B cell (primary cell): ENCODE data around the gene PRKN. TPM values are rescaled to one million over a fixed set of nuclear protein-coding genes. Genes with fewer than 3 reads are reported as not detected.

Experiments used
- ATAC-seq: fragments of 200-7000 bp; cut with Tn5 transposase; one replicate; pipeline ENCODE4 v1.10.0; 2021; ENCODE audit warnings: low read depth, mild to moderate bottlenecking, moderate number of reproducible peaks, moderate library complexity
- CTCF ChIA-PET: fragments of 350-600 bp; sonication (Branson Sonifier 250); formaldehyde crosslinking; loops from one replicate; lab custom pipeline; 2021; ENCODE audit warnings: antibody characterized with exemption, inconsistent platforms; lab: Charles Lee
- POLR2A ChIA-PET: fragments of 350-600 bp; sonication (Branson Sonifier 250); formaldehyde crosslinking; loops from one replicate; lab custom pipeline; 2021; ENCODE audit warnings: antibody characterized with exemption; lab: Charles Lee
- DNase-seq: peaks from one replicate; pipeline ENCODE4 v3.0.0; 2013
- H2AFZ ChIP-seq: 2 replicates; pipeline ENCODE4 v1.6.1; 2012; ENCODE audit warnings: mild to moderate bottlenecking, low read depth, low read length; ENCODE audit not compliant: insufficient read depth, poor library complexity, severe bottlenecking
- H3K27ac ChIP-seq, 2 donors: 1 replicate in 1 of 2; 2 replicates in 1 of 2; pipeline ENCODE4 v1.5.1; 2012 to 2013; ENCODE audit warnings: low read length in 2 of 2, mild to moderate bottlenecking in 2 of 2, moderate library complexity in 1 of 2
- H3K27me3 ChIP-seq, 4 experiments: fragments of 200-600 bp in 1 of 4; sonication (generic) in 1 of 4; replicated peaks in 1 of 4; 1 replicate in 2 of 4; 2 replicates in 2 of 4; pipeline versions ENCODE4 v1.6.1 to v1.7.0; 2013 to 2016; ENCODE audit warnings: low read length in 3 of 4, mild to moderate bottlenecking in 2 of 4, mixed read lengths in 1 of 4, moderate library complexity in 1 of 4; ENCODE audit not compliant: insufficient read depth in 4 of 4, control insufficient read depth in 3 of 4; ENCODE audit errors: control extremely low read depth in 1 of 4
- H3K36me3 ChIP-seq, 2 experiments: replicated peaks in 1 of 2; 1 replicate in 1 of 2; 2 replicates in 1 of 2; pipeline versions ENCODE4 v1.6.1 to v1.7.1; 2013; ENCODE audit warnings: low read length in 1 of 2; ENCODE audit not compliant: insufficient read depth in 2 of 2, control insufficient read depth in 1 of 2; ENCODE audit errors: control extremely low read depth in 1 of 2, extremely low read depth in 1 of 2
- H3K4me1 ChIP-seq, 2 donors: fragments of 200-600 bp in 1 of 2; sonication (generic) in 1 of 2; 1 replicate in 1 of 2; 2 replicates in 1 of 2; pipeline versions ENCODE4 v1.5.1 to v1.6.1; 2013 to 2017; ENCODE audit warnings: low read length in 2 of 2; ENCODE audit not compliant: control insufficient read depth in 2 of 2, insufficient read depth in 2 of 2
- H3K4me2 ChIP-seq: replicated peaks from 2 replicates; pipeline ENCODE3; 2012; ENCODE audit warnings: mild to moderate bottlenecking, low read depth, low read length; ENCODE audit not compliant: poor library complexity, severe bottlenecking
- H3K4me3 ChIP-seq, 5 experiments: fragments of 200-600 bp in 1 of 5; sonication (generic) in 1 of 5; 1 replicate in 3 of 5; 2 replicates in 2 of 5; pipeline versions ENCODE4 v1.5.1 to v1.7.0; 2011 to 2016; ENCODE audit warnings: low read length in 4 of 5, mild to moderate bottlenecking in 4 of 5, low read depth in 2 of 5, control low read depth in 1 of 5, moderate library complexity in 1 of 5; ENCODE audit not compliant: insufficient read depth in 1 of 5; ENCODE audit errors: control extremely low read depth in 1 of 5, extremely low read depth in 1 of 5
- H3K79me2 ChIP-seq: fragments of 200-600 bp; sonication (generic); one replicate; pipeline ENCODE4 v1.6.0; 2016; ENCODE audit warnings: low read length; ENCODE audit not compliant: control insufficient read depth, insufficient read depth
- H3K9ac ChIP-seq: fragments of 200-600 bp; sonication (generic); 2 replicates; pipeline ENCODE4 v1.6.1; 2017; ENCODE audit warnings: mild to moderate bottlenecking, low read length, moderate library complexity
- H3K9me3 ChIP-seq, 3 donors: one replicate each; pipeline versions ENCODE4 v1.6.1 to v1.7.1; 2013; ENCODE audit warnings: low read length in 2 of 3; ENCODE audit not compliant: control insufficient read depth in 2 of 3, insufficient read depth in 1 of 3; ENCODE audit errors: control extremely low read depth in 1 of 3
- H4K20me1 ChIP-seq: 2 replicates; pipeline ENCODE4 v1.6.0; 2012; ENCODE audit warnings: mild to moderate bottlenecking, low read length; ENCODE audit not compliant: insufficient read depth, control insufficient read depth, poor library complexity, severe bottlenecking
- H3K27ac Mint-ChIP-seq: one replicate; pipeline ENCODE4 v1.8.0; 2021; ENCODE audit warnings: mixed read lengths
- H3K27me3 Mint-ChIP-seq: one replicate; pipeline ENCODE4 v1.8.0; 2021; ENCODE audit warnings: mixed read lengths
- H3K4me1 Mint-ChIP-seq: one replicate; pipeline ENCODE4 v1.8.0; 2021; ENCODE audit warnings: mixed read lengths
- H3K4me3 Mint-ChIP-seq: one replicate; pipeline ENCODE4 v1.8.0; 2021; ENCODE audit warnings: mixed read lengths
- H3K9me3 Mint-ChIP-seq: one replicate; pipeline ENCODE4 v1.8.0; 2022; ENCODE audit warnings: mixed read lengths; ENCODE audit not compliant: insufficient read depth
- CTCF ChIP-seq: fragments of 200-600 bp; IDR thresholded peaks from one replicate; pipeline ENCODE4 v1.8.0; 2022; ENCODE audit warnings: antibody characterized with exemption, mild to moderate bottlenecking
- EZH2 ChIP-seq: IDR thresholded peaks from 2 replicates; pipeline ENCODE4 v1.6.1; 2012; ENCODE audit warnings: borderline replicate concordance, low read depth, mild to moderate bottlenecking, moderate library complexity, low read length; ENCODE audit not compliant: insufficient read depth, poor library complexity, severe bottlenecking
- WGBS: methylation state at CpG from one replicate; pipeline ENCODE4 v1.1.5; 2013; ENCODE audit warnings: missing lambda C conversion rate; ENCODE audit not compliant: insufficient coverage; 5-methylcytosine and 5-hydroxymethylcytosine counted together
- intact Hi-C: fragments of 100-400 bp; cut with micrococcal nuclease; formaldehyde crosslinking; loops from one replicate; pipeline ENCODE4 v1.10.0; 2022
- polyA plus RNA-seq: library from polyadenylated mRNA; depleted of rRNA; stranded (reverse); fragments of >200 nt; gene quantifications from 2 replicates; pipeline ENCODE4 v1.2.3, GENCODE V29; 2012
- total RNA-seq, 2 donors: library from RNA; stranded (reverse); fragments of 120-200 nt in 1 of 2; gene quantifications; 1 replicate in 1 of 2; 2 replicates in 1 of 2; pipeline versions ENCODE4 v1.2.3 to v1.2.4, GENCODE V29; 2013 to 2022

The PRKN gene
- total and polyA plus RNA-seq, 2 donors (not counting 1 experiment from before 2014, with no cell fraction given): 1.6 to 6.2 TPM

GRCh38 chr6:161658211-161658610, 1069.4 kb downstream of the PRKN start:
- WGBS: no CpG with 5 or more reads among the region's 4 CpGs
- no peaks in the 10 kb centered on the region for H3K4me1 Mint-ChIP-seq
- no peak overlapping the region for H3K4me3 ChIP-seq
- H3K27me3 ChIP-seq: no peaks in the 10 kb centered on the region
- POLR2A ChIA-PET: no interaction called here
- no peak for ATAC-seq
- no peak overlapping the region for H2AFZ ChIP-seq
- no peak for TF ChIP-seq EZH2
- TF ChIP-seq CTCF: no peak
- no peaks in the 10 kb centered on the region for H3K4me1 ChIP-seq
- no peaks in the 10 kb centered on the region for H3K9me3 Mint-ChIP-seq
- H3K27ac ChIP-seq: no peak overlapping the region
- CTCF ChIA-PET: no interaction called here
- intact Hi-C loops: no loop called here
- no peaks in the 10 kb centered on the region for H3K27me3 Mint-ChIP-seq
- no peak for DNase-seq
- no peaks in the 10 kb centered on the region for H3K36me3 ChIP-seq
- no peaks in the 10 kb centered on the region for H4K20me1 ChIP-seq
- no peak overlapping the region for H3K4me3 Mint-ChIP-seq
- H3K79me2 ChIP-seq: no peaks in the 10 kb centered on the region
- no peak overlapping the region for H3K4me2 ChIP-seq
- no peak overlapping the region for H3K27ac Mint-ChIP-seq
- no peak overlapping the region for H3K9ac ChIP-seq
- H3K9me3 ChIP-seq: peaks cover 0 to 30% (median 0%) of the 10 kb centered on the region in 3 donors

- no peaks in the 10 kb centered on the region for H3K27me3 ChIP-seq
- no peaks in the 10 kb centered on the region for H3K79me2 ChIP-seq
- no peaks in the 10 kb centered on the region for H3K4me1 ChIP-seq
- Mint-ChIP-seq H3K9me3 (peaks cover 3% of the 10 kb centered on the region), H3K4me1 (no peaks in the 10 kb centered on the region), H3K27me3 (no peaks in the 10 kb centered on the region), H3K27ac (no peak overlapping the region), H3K4me3 (no peak overlapping the region)
- TF ChIP-seq CTCF (no peak), EZH2 (no peak)
- DNase-seq (no peak), ATAC-seq (no peak)
- no peak overlapping the region for H3K4me2 ChIP-seq
- peaks cover 0 to 10% (median 0%) of the 10 kb centered on the region in 3 donors for H3K9me3 ChIP-seq
- no peak overlapping the region for H3K9ac ChIP-seq
- H3K36me3 ChIP-seq: no peaks in the 10 kb centered on the region
- H4K20me1 ChIP-seq: no peaks in the 10 kb centered on the region
- CTCF ChIA-PET: no interaction called here
- H3K4me3 ChIP-seq: no peak overlapping the region
- intact Hi-C loops: no loop called here
- no peak overlapping the region for H2AFZ ChIP-seq
- 100% methylated on average over 3 of the region's 6 CpGs for WGBS
- POLR2A ChIA-PET: no interaction called here
- no peak overlapping the region for H3K27ac ChIP-seq
These were observed 1073.4 kb downstream of the PRKN start for GRCh38 chr6:161654209-161654608.
